Loucy (cell line): ENCODE results near the gene DUSP16.
A peak's percentile ranks its signal among the peaks of the same experiment; 100 is the strongest.

ENCODE experiments used
- H2AFZ ChIP-seq: fragments of 200-600 bp; sonication (generic); 2 replicates; pipeline ENCODE4 v1.6.0; 2016; ENCODE audit warnings: antibody characterized with exemption, mild to moderate bottlenecking, low read length, moderate library complexity
- H3F3A ChIP-seq: fragments of 200-600 bp; 2 replicates; pipeline ENCODE4 v1.6.0; 2016; ENCODE audit warnings: antibody characterized with exemption, low read depth, mild to moderate bottlenecking
- H3K27me3 ChIP-seq: fragments of 200-600 bp; sonication (generic); 2 replicates; pipeline ENCODE4 v1.6.1; 2014; ENCODE audit warnings: low read length, mild to moderate bottlenecking; ENCODE audit not compliant: insufficient read depth, poor library complexity, severe bottlenecking
- H3K36me3 ChIP-seq: fragments of 200-600 bp; sonication (generic); 2 replicates; pipeline ENCODE4 v1.6.1; 2016; ENCODE audit warnings: low read length; ENCODE audit not compliant: insufficient read depth
- H3K4me1 ChIP-seq: fragments of 200-600 bp; sonication (generic); 2 replicates; pipeline ENCODE4 v1.5.1; 2014; ENCODE audit warnings: low read length, mild to moderate bottlenecking; ENCODE audit not compliant: insufficient read depth, poor library complexity, severe bottlenecking
- H3K4me2 ChIP-seq: fragments of 200-600 bp; sonication (generic); 2 replicates; pipeline ENCODE4 v1.6.0; 2014; ENCODE audit warnings: antibody characterized with exemption, low read length, low read depth, mild to moderate bottlenecking; ENCODE audit not compliant: poor library complexity, severe bottlenecking
- H3K4me3 ChIP-seq: fragments of 200-600 bp; sonication (generic); 2 replicates; pipeline ENCODE4 v1.5.1; 2014; ENCODE audit warnings: low read length, mild to moderate bottlenecking, mixed read lengths; ENCODE audit not compliant: poor library complexity, severe bottlenecking
- H3K79me2 ChIP-seq: fragments of 200-600 bp; sonication (generic); 2 replicates; pipeline ENCODE4 v1.6.1; 2014; ENCODE audit warnings: low read length; ENCODE audit not compliant: insufficient read depth
- H3K9ac ChIP-seq: fragments of 200-600 bp; sonication (generic); 2 replicates; pipeline ENCODE4 v1.6.0; 2014; ENCODE audit warnings: mild to moderate bottlenecking, low read depth, low read length, moderate library complexity; ENCODE audit not compliant: poor library complexity, severe bottlenecking
- H3K9me2 ChIP-seq: fragments of 200-600 bp; sonication (generic); replicated peaks from 2 replicates; pipeline ENCODE4 v1.6.1; 2016; ENCODE audit warnings: low read depth, low read length, mixed read lengths
- H3K9me3 ChIP-seq: fragments of 200-600 bp; sonication (generic); 2 replicates; pipeline ENCODE4 v1.6.1; 2014; ENCODE audit warnings: mild to moderate bottlenecking, antibody characterized with exemption, low read length, low read depth; ENCODE audit not compliant: insufficient read depth
- H4K20me1 ChIP-seq: fragments of 200-600 bp; sonication (generic); 2 replicates; pipeline ENCODE4 v1.6.0; 2014; ENCODE audit warnings: antibody characterized with exemption, low read length, mild to moderate bottlenecking; ENCODE audit not compliant: insufficient read depth, poor library complexity, severe bottlenecking
- CTCF ChIP-seq: fragments of 200-600 bp; sonication (generic); conservative IDR thresholded peaks from 2 replicates; pipeline ENCODE4 v1.5.1; 2014; ENCODE audit warnings: mild to moderate bottlenecking, antibody characterized with exemption, low read length
- EZH2phosphoT487 ChIP-seq: fragments of 200-600 bp; IDR thresholded peaks from 2 replicates; pipeline ENCODE4 v1.6.1; 2018; ENCODE audit warnings: antibody characterized with exemption, mild to moderate bottlenecking, moderate library complexity, borderline replicate concordance

DUSP16 gene

GRCh38 chr12:12562016-12562483 lies 613 bp downstream of the DUSP16 start:
- Histone ChIP-seq H3K9ac (peak overlapping the region; percentile 68), H3K79me2 (no peaks in the 10 kb centered on the region), H3F3A (peaks cover 10% of the 10 kb centered on the region; the same call in 1 of the 2 replicates), H3K9me2 (no peaks in the 10 kb centered on the region), H2AFZ (0 out of 2 replicates have a peak overlapping the region, but pooled peaks have one; percentile 49), H3K4me1 (peaks cover 9% of the 10 kb centered on the region), H3K9me3 (no peaks in the 10 kb centered on the region), H3K4me2 (peak overlapping the region; percentile 94), H3K4me3 (peak overlapping the region; percentile 75), H4K20me1 (no peaks in the 10 kb centered on the region), H3K36me3 (no peaks in the 10 kb centered on the region), H3K27me3 (no peaks in the 10 kb centered on the region)
- no peak for TF ChIP-seq CTCF
- no peak for TF ChIP-seq EZH2phosphoT487

- no peaks in the 10 kb centered on the region for H4K20me1 ChIP-seq
- H3K9me2 ChIP-seq, result no peaks in the 10 kb centered on the region
- peak overlapping the region; percentile 65 for H3K9ac ChIP-seq
- no peaks in the 10 kb centered on the region for H3K79me2 ChIP-seq
- peaks cover 10% of the 10 kb centered on the region; the same call in 1 of the 2 replicates for H3F3A ChIP-seq
- H3K4me3 ChIP-seq, result peak overlapping the region; percentile 75
- TF ChIP-seq CTCF, result no peak
- no peak for TF ChIP-seq EZH2phosphoT487
- H3K4me1 ChIP-seq, result peaks cover 9% of the 10 kb centered on the region
- H2AFZ ChIP-seq, result peak overlapping the region; percentile 81
- peak overlapping the region; percentile 94 for H3K4me2 ChIP-seq
- H3K27me3 ChIP-seq, result no peaks in the 10 kb centered on the region
- no peaks in the 10 kb centered on the region for H3K9me3 ChIP-seq
- H3K36me3 ChIP-seq, result no peaks in the 10 kb centered on the region
Measured at GRCh38 chr12:12561371-12562015, 1.2 kb downstream of the DUSP16 start.

GRCh38 chr12:12560587-12561370 lies 1.9 kb downstream of the DUSP16 start:
- TF ChIP-seq EZH2phosphoT487, result no peak
- no peak for TF ChIP-seq CTCF

More at GRCh38 chr12:12560587-12561370, 1.9 kb downstream of the DUSP16 start:
- Histone ChIP-seq H2AFZ (peak overlapping the region; percentile 81), H3K9ac (peak overlapping the region; percentile 65), H3K27me3 (no peaks in the 10 kb centered on the region), H3K9me2 (no peaks in the 10 kb centered on the region), H3K4me2 (peak overlapping the region; percentile 94), H3K79me2 (no peaks in the 10 kb centered on the region), H3K4me1 (peaks cover 9% of the 10 kb centered on the region), H3K4me3 (peak overlapping the region; percentile 75), H3K9me3 (no peaks in the 10 kb centered on the region), H4K20me1 (no peaks in the 10 kb centered on the region), H3F3A (peaks cover 10% of the 10 kb centered on the region; the same call in 1 of the 2 replicates), H3K36me3 (no peaks in the 10 kb centered on the region)
